WTC11 (cell line): ENCODE results near the gene KIAA0930. TPM values are rescaled to one million over a fixed set of nuclear protein-coding genes. Genes with fewer than 3 reads are reported as not detected.

ENCODE experiments used
- ATAC-seq: fragments of 200-7000 bp; cut with Tn5 transposase; 2 replicates; pipeline ENCODE4 v1.10.0; 2021; ENCODE audit warnings: mild to moderate bottlenecking, moderate library complexity
- Bru-seq: library from RNA; stranded (reverse); fragments of 400-500 nt; gene quantifications from one replicate; lab custom pipeline; 2021; lab: Mats Ljungman, UMichigan
- CTCF ChIA-PET: fragments of 300-600 bp; sonication (Branson Sonifier 250); formaldehyde crosslinking; loops from one replicate; lab custom pipeline; 2021; ENCODE audit warnings: antibody characterized with exemption; lab: Charles Lee
- POLR2A ChIA-PET: fragments of 350-600 bp; sonication (Branson Sonifier 250); formaldehyde crosslinking; loops from one replicate; lab custom pipeline; 2021; ENCODE audit warnings: antibody characterized with exemption; lab: Charles Lee
- DNase-seq: peaks from one replicate; pipeline ENCODE4 v3.0.0; 2021; ENCODE audit warnings: low spot score
- H3K27ac Mint-ChIP-seq: 2 replicates; pipeline ENCODE4 v1.8.0; 2021; ENCODE audit warnings: mixed read lengths
- H3K27me3 Mint-ChIP-seq: 2 replicates; pipeline ENCODE4 v1.8.0; 2021; ENCODE audit warnings: low read depth, mild to moderate bottlenecking, moderate library complexity, mixed read lengths
- H3K36me3 Mint-ChIP-seq: 2 replicates; pipeline ENCODE4 v1.8.0; 2021; ENCODE audit warnings: mixed read lengths
- H3K4me1 Mint-ChIP-seq: 2 replicates; pipeline ENCODE4 v1.8.0; 2022; ENCODE audit warnings: mixed read lengths
- H3K4me3 Mint-ChIP-seq: 2 replicates; pipeline ENCODE4 v1.8.0; 2021; ENCODE audit warnings: mild to moderate bottlenecking, moderate library complexity, mixed read lengths
- H3K9me3 Mint-ChIP-seq: 2 replicates; pipeline ENCODE4 v1.8.0; 2021; ENCODE audit warnings: mixed read lengths
- CREB1 ChIP-seq: sonication (generic); formaldehyde crosslinking; IDR thresholded peaks from 2 replicates; pipeline ENCODE4 v1.8.0; 2023; ENCODE audit warnings: mild to moderate bottlenecking, missing genetic modification reagents
- CTCF ChIP-seq: fragments of 200-600 bp; IDR thresholded peaks from 2 replicates; pipeline ENCODE4 v1.8.0; 2022; ENCODE audit warnings: antibody characterized with exemption
- ERG ChIP-seq: fragments of 250-450 bp; sonication (Bioruptor Pico); IDR thresholded peaks from 2 replicates; pipeline ENCODE4 v1.8.0; 2021; ENCODE audit warnings: mild to moderate bottlenecking
- ETV6 ChIP-seq: sonication (generic); formaldehyde crosslinking; IDR thresholded peaks from 2 replicates; pipeline ENCODE4 v1.8.1; 2022; ENCODE audit warnings: mild to moderate bottlenecking, missing genetic modification reagents
- FOXK1 ChIP-seq: sonication (generic); formaldehyde crosslinking; IDR thresholded peaks from 2 replicates; pipeline ENCODE4 v1.8.0; 2022; ENCODE audit warnings: mild to moderate bottlenecking, moderate library complexity, missing genetic modification reagents
- MXD4 ChIP-seq: fragments of 250-450 bp; sonication (Bioruptor Pico); IDR thresholded peaks from 2 replicates; pipeline ENCODE4 v1.8.0; 2021; ENCODE audit warnings: mild to moderate bottlenecking, moderate library complexity, borderline replicate concordance
- OVOL2 ChIP-seq: fragments of 250-450 bp; sonication (Bioruptor Pico); IDR thresholded peaks from 2 replicates; pipeline ENCODE4 v1.9.0; 2021; ENCODE audit warnings: mild to moderate bottlenecking, borderline replicate concordance
- PRRX2 ChIP-seq: fragments of 250-450 bp; sonication (Bioruptor Pico); IDR thresholded peaks from 2 replicates; pipeline ENCODE4 v1.8.0; 2021; ENCODE audit warnings: mild to moderate bottlenecking
- RORB ChIP-seq: fragments of 250-450 bp; sonication (Bioruptor Pico); IDR thresholded peaks from 2 replicates; pipeline ENCODE4 v1.9.0; 2021; ENCODE audit warnings: mild to moderate bottlenecking
- TEAD4 ChIP-seq: sonication (generic); formaldehyde crosslinking; IDR thresholded peaks from 2 replicates; pipeline ENCODE4 v1.8.0; 2022; ENCODE audit warnings: mild to moderate bottlenecking, missing genetic modification reagents
- USF2 ChIP-seq: sonication (generic); formaldehyde crosslinking; IDR thresholded peaks from 2 replicates; pipeline ENCODE4 v1.8.1; 2023; ENCODE audit warnings: mild to moderate bottlenecking, missing genetic modification reagents, moderate library complexity
- ZBTB21 ChIP-seq: sonication (generic); formaldehyde crosslinking; IDR thresholded peaks from 2 replicates; pipeline ENCODE4 v1.8.1; 2023; ENCODE audit warnings: mild to moderate bottlenecking, missing genetic modification reagents, borderline replicate concordance
- ZNF396 ChIP-seq: fragments of 250-450 bp; sonication (Bioruptor Pico); IDR thresholded peaks from 2 replicates; pipeline ENCODE4 v1.8.0; 2021; ENCODE audit warnings: mild to moderate bottlenecking, moderate library complexity, borderline replicate concordance
- ZNF423 ChIP-seq: fragments of 250-450 bp; sonication (Bioruptor Pico); IDR thresholded peaks from 2 replicates; pipeline ENCODE4 v2.1.2; 2022; ENCODE audit warnings: mild to moderate bottlenecking, moderate library complexity
- ZSCAN18 ChIP-seq: fragments of 250-450 bp; sonication (Bioruptor Pico); IDR thresholded peaks from 2 replicates; pipeline ENCODE4 v2.1.2; 2022; ENCODE audit warnings: mild to moderate bottlenecking, moderate library complexity
- long read RNA-seq, 3 experiments: library from RNA in 1 of 3; library from capped mRNA in 1 of 3; library from polyadenylated mRNA in 1 of 3; unstranded in 2 of 3; stranded (forward) in 1 of 3; transcript quantifications; one replicate each; pipeline ENCODE4 v2.0.0, GENCODE V29; 2021
- total RNA-seq: library from RNA; stranded (reverse); gene quantifications from 3 replicates; pipeline ENCODE4 v1.2.3, GENCODE V29; 2021
- TF ChIP-seq, protein P1 (sequence below): fragments of 250-450 bp; sonication (Bioruptor Pico); IDR thresholded peaks from 2 replicates; pipeline ENCODE4 v1.9.0; 2021; ENCODE audit warnings: mild to moderate bottlenecking
- TF ChIP-seq, protein P2 (sequence below): sonication (generic); formaldehyde crosslinking; IDR thresholded peaks from 2 replicates; pipeline ENCODE4 v1.8.1; 2023; ENCODE audit warnings: mild to moderate bottlenecking, missing genetic modification reagents
- TF ChIP-seq, protein P3 (sequence below): fragments of 250-450 bp; sonication (Bioruptor Pico); IDR thresholded peaks from 2 replicates; pipeline ENCODE4 v1.9.0; 2021; ENCODE audit warnings: mild to moderate bottlenecking, borderline replicate concordance

The KIAA0930 gene
- 53.2 to 62.1 TPM (median 57.6 TPM) in 3 replicates for total RNA-seq
- percentile 48 among the genes with signal in this experiment for Bru-seq, nascent RNA
- long read RNA-seq, experiment 1, full-length matches to known transcripts, result 352 of 399 reads
- long read RNA-seq, experiment 1, partial matches to known transcripts, result 16 of 399 reads
- long read RNA-seq, experiment 1, other reads (novel, unspliced or antisense), result 31 of 399 reads
- long read RNA-seq, experiment 2, full-length matches to known transcripts, result 38 of 66 reads
- long read RNA-seq, experiment 2, partial matches to known transcripts, result 6 of 66 reads
- long read RNA-seq, experiment 2, other reads (novel, unspliced or antisense), result 22 of 66 reads
- long read RNA-seq, experiment 3, partial matches to known transcripts, result 0 of 5 reads
- long read RNA-seq, experiment 3, other reads (novel, unspliced or antisense), result 5 of 5 reads

- H3K27ac Mint-ChIP-seq, result peak within 1 kb of the TSS; percentile 82; the same call in 1 of the 2 replicates
- peak within 1 kb of the TSS; percentile 88 for H3K4me3 Mint-ChIP-seq
- ChIA-PET CTCF (no interaction called here), POLR2A (no interaction called here)
- peaks cover 23% of the 10 kb centered on the region for H3K27me3 Mint-ChIP-seq
- TF ChIP-seq, protein P1, sequence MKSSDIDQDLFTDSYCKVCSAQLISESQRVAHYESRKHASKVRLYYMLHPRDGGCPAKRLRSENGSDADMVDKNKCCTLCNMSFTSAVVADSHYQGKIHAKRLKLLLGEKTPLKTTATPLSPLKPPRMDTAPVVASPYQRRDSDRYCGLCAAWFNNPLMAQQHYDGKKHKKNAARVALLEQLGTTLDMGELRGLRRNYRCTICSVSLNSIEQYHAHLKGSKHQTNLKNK (CRISPR knock-in tag), result no peak
- TF ChIP-seq USF2 (CRISPR knock-in tag) (peak; percentile 37; the same call in 1 of the 2 replicates), OVOL2 (CRISPR knock-in tag) (no peak), ZBTB21 (0 out of 2 replicates have a peak, but pooled peaks have one; percentile 20), ZSCAN18 (CRISPR knock-in tag) (no peak), ETV6 (CRISPR knock-in tag) (peak; percentile 52; the same call in 1 of the 2 replicates), ERG (no peak), CTCF (no peak), MXD4 (no peak)
- TF ChIP-seq, protein P2, sequence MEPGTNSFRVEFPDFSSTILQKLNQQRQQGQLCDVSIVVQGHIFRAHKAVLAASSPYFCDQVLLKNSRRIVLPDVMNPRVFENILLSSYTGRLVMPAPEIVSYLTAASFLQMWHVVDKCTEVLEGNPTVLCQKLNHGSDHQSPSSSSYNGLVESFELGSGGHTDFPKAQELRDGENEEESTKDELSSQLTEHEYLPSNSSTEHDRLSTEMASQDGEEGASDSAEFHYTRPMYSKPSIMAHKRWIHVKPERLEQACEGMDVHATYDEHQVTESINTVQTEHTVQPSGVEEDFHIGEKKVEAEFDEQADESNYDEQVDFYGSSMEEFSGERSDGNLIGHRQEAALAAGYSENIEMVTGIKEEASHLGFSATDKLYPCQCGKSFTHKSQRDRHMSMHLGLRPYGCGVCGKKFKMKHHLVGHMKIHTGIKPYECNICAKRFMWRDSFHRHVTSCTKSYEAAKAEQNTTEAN, result no peak
- ATAC-seq, result peak; percentile 81
- peak; percentile 87 for DNase-seq
- 0 out of 2 replicates have a peak, but pooled peaks cover 3% of the 10 kb centered on the region for H3K36me3 Mint-ChIP-seq
- no peaks in the 10 kb centered on the region for H3K9me3 Mint-ChIP-seq
- H3K4me1 Mint-ChIP-seq, result peaks cover 21% of the 10 kb centered on the region
Measured at GRCh38 chr22:45240810-45241631, at the start of gene KIAA0930. TSS of gene KIAA0930 (minus strand) at chr22:45240894. CDS start at chr22:45240703, 191 bp downstream.

DNA sequence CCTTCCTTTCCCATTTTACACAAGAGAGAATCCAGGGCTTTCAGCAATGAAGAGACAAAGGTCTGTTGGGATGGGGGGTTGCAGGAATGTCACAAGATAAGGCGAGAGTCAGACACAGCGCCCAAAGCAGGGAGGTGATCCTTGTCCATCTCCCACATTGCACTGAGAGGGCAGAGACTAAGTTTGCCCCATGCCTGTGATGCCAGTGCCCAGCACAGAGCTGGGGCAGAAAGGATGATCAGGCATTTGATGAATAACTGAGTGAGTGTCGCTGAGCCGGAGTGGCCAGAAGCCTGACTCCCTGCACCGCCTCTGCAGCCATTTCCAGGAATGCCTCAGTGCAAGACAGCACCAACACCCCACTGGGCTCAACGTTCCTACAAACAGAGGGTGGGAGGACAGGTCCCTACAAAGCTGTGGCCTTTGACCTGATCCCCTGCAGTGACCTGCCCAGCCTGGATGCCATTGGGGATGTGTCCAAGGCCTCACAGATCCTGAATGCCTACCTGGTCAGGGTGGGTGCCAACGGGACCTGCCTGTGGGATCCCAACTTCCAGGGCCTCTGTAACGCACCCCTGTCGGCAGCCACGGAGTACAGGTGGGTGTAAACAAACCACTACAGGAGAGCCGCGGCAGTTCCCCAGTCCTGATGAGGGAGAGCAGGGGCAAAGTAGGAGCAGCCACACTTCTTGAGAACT is 46.3 kb upstream of the KIAA0930 start:
- CTCF ChIA-PET, result interaction anchor here (1.3 to 2.1 kb wide), 2 partner anchors 111 to 175 kb away, joined by 3 to 5 read pairs; no protein-coding TSS in a partner anchor
- Mint-ChIP-seq H3K27me3 (peaks cover 48% of the 10 kb centered on the region), H3K36me3 (no peaks in the 10 kb centered on the region), H3K4me1 (peaks cover 11% of the 10 kb centered on the region), H3K4me3 (no peak overlapping the region), H3K9me3 (no peaks in the 10 kb centered on the region), H3K27ac (no peak overlapping the region)
- POLR2A ChIA-PET, result no interaction called here
- no peak for ATAC-seq
- DNase-seq, result no peak
- TF ChIP-seq RORB (CRISPR knock-in tag) (no peak), ZSCAN18 (CRISPR knock-in tag) (no peak), CREB1 (CRISPR knock-in tag) (no peak), TEAD4 (no peak), FOXK1 (no peak), ZNF396 (CRISPR knock-in tag) (no peak), PRRX2 (CRISPR knock-in tag) (no peak), ZNF423 (CRISPR knock-in tag) (no peak), ZBTB21 (no peak)
- TF ChIP-seq, protein P3, sequence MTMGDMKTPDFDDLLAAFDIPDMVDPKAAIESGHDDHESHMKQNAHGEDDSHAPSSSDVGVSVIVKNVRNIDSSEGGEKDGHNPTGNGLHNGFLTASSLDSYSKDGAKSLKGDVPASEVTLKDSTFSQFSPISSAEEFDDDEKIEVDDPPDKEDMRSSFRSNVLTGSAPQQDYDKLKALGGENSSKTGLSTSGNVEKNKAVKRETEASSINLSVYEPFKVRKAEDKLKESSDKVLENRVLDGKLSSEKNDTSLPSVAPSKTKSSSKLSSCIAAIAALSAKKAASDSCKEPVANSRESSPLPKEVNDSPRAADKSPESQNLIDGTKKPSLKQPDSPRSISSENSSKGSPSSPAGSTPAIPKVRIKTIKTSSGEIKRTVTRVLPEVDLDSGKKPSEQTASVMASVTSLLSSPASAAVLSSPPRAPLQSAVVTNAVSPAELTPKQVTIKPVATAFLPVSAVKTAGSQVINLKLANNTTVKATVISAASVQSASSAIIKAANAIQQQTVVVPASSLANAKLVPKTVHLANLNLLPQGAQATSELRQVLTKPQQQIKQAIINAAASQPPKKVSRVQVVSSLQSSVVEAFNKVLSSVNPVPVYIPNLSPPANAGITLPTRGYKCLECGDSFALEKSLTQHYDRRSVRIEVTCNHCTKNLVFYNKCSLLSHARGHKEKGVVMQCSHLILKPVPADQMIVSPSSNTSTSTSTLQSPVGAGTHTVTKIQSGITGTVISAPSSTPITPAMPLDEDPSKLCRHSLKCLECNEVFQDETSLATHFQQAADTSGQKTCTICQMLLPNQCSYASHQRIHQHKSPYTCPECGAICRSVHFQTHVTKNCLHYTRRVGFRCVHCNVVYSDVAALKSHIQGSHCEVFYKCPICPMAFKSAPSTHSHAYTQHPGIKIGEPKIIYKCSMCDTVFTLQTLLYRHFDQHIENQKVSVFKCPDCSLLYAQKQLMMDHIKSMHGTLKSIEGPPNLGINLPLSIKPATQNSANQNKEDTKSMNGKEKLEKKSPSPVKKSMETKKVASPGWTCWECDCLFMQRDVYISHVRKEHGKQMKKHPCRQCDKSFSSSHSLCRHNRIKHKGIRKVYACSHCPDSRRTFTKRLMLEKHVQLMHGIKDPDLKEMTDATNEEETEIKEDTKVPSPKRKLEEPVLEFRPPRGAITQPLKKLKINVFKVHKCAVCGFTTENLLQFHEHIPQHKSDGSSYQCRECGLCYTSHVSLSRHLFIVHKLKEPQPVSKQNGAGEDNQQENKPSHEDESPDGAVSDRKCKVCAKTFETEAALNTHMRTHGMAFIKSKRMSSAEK (CRISPR knock-in tag), result no peak
